HG03045 (cell line): ENCODE results near the gene ZNF579.
A peak's percentile ranks its signal among the peaks of the same experiment; 100 is the strongest.

Source experiments
- ATAC-seq: cut with Tn5 transposase; IDR thresholded peaks from one replicate; pipeline ENCODE4 v1.9.1; 2021; ENCODE audit warnings: mild to moderate bottlenecking, moderate library complexity; ENCODE audit not compliant: unreplicated experiment

Gene ZNF579

DNA sequence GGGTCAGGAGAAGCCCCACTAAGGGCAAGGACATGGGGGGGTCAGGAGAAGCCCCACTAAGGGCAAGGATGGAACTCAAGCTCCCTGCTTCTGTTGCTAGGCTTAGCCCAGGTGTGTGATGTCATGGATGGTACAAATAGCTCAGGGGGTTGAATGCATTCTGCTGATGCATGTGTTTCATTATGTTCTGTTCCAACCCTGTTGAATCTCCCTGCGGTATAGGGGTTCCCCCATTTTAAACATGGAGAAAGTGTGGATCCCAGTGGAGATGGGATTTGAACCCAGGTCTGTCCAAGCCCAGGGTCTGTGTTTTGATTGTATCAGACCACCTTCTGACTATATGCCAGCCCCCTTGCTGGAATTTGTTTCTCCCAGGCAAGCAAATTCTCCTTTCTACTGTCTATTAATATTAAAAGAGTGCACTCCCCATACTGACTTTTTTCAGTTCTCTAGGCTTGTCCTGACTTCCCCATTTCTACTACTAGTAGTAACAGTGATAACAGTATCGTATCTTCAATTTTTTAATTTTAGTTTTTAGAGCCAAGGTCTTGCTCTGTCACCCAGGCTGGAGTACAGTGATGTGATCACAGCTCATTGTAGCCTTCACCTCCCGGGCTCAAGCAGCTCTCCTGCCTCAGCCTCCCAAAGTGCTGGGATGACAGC, 31.5 kb upstream of the ZNF579 start:
- ATAC-seq, result no peak

DNA sequence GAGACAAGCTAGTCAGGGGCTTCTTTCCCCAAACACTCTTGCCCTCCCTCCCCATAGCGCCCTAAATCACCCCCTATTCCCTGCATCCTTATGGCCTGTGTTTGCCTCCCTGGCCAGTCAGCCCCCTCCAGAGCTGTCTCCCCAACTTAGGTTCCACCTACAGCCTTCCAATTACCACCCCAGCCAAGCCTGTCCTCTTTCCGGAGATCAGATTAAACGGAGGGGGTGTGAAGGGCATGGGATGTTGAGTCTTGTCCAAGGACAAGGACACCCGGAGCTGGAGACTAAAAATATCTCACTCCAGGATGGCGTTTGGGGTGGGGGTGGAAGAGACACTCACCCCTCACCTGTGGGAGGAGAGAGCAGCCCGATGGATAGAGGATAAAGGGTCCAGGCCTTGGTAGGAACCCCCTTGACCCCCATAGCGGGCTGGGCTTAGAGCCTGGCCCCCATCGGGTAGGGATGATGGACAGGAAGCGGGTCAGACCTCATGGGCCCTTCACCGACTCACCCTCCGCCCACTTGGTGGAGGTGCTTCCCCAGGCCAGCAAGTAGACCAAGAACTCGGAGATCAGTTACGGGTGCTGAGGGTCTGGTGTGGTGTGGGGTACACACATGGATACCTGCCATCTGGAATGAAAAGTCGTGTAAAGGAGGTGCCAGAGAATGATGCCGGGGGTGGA, 30.8 kb upstream of the ZNF579 start:
- no peak for ATAC-seq

DNA sequence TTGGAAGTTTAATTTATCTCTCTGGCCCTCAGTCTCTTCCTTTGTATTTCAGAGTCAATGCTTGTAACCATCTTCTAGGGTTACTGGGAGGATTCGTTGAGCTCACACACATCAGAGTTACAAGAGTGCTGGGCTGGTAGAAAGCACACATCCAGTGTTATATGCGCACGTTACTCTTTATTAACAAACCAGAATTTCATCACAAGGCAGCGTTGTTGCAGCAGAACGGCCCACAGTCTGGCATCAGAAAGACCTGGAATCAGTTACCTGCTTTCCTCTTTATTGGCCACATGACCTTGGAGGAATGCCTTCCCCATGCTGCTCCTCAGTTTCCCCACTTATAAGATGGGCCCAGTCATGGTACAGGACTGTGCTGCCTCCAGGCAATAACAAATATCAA, 28.7 kb upstream of the ZNF579 start:
- ATAC-seq, result no peak

DNA sequence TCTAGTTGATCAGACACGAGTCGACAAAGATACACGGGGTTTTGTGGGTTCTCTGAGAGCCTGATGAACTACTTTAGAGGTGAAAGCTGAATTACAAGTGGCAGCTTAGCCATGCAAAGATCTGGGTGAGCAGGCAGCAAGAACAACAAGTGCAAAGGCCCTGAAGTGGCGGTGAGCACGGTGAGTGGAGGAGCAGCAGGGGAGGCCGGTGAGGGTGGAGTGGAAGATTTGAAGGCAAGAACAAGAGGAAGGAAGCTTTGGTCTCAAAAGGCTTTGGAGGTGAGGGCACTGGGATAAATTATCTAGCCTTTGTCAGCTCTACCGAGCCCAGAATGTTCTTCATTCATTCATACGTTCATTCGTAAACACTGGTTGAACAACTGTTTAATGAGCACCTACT, 26.2 kb upstream of the ZNF579 start:
- no peak for ATAC-seq

DNA sequence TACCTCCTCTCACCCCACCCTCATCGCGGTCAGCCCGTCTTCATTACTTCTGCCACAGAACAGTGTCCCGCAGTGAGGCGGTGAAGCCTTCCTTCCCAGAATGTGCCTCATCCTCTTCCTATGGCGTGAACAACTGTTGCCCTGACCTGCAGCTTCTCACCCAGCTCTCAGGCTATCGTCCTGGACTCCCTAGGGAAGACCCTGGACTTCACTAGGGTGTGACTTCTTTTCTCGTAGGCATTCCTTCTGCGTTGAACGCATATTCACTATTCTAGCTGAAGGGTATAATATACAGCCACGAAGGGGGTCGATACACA, 25.8 kb upstream of the ZNF579 start:
- ATAC-seq, result no peak

DNA sequence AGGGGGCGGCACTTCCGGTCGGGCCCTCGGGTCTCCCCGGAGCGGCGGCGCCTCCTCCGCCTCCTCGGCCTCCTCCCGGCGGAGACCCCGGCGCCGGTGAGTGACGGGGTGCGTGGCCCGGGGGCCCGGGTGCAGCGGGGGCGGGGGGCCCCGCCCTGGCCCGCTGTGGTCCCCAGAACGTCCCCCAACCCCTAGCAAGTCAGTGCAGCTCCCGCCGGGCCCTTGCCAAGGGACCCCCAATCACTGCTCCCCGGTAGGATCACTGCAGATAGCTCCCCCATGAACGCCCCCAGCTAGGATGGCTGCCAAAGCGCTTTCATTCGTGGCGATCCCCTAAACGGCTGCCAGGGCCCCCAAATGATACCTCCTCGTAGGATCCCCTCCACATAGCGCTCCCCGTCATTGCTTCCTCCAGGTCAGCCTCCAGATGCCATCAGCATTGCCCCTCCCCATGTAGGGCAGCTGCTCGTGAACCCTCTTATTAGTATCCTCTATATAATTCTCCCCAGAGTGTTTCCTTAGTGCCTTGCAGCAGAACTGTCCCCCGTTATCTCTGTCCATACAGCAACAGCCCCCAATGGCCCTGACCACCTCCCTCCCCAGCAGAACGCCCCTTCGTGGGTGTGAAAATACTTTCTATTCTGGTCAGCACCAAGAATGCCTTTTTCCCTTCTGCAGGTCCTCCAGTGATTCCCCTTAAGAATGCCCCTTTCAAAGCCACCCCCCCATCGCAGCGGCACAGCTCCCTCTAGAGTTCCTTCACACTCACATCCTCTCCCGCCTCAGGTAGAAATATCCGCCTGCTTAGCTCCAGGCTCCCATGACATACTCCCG, 25.2 kb upstream of the ZNF579 start, which contains the start of gene ZNF865:
Gene ZNF865 (plus strand): TSS at position 11 of the 834 bp plus-strand sequence. CDS start 7,972 bp downstream, outside the sequence.
- ATAC-seq, result peak; percentile 26

DNA sequence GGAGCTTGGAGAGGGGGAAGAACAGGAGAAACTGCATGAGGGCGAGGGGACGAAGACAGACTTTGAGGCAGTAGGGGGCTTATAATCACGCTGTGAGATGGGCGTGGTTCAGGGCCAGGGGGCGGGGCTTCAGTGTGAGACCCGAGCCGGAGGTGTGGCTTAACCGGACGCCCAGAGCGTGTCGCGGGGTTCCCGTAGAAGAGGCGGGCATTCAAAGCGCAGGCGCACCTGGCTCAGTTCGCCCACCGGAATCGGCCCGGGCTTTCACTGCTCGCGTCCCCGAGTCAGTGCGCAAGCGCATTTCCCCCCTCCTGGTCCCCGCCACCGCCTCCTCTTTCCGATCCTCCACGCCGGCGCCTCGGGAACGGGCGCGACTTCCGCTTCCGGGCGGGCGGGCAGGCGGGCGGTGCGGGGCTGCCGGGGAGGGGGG, 24.6 kb upstream of the ZNF579 start:
- peak; percentile 63 for ATAC-seq

DNA sequence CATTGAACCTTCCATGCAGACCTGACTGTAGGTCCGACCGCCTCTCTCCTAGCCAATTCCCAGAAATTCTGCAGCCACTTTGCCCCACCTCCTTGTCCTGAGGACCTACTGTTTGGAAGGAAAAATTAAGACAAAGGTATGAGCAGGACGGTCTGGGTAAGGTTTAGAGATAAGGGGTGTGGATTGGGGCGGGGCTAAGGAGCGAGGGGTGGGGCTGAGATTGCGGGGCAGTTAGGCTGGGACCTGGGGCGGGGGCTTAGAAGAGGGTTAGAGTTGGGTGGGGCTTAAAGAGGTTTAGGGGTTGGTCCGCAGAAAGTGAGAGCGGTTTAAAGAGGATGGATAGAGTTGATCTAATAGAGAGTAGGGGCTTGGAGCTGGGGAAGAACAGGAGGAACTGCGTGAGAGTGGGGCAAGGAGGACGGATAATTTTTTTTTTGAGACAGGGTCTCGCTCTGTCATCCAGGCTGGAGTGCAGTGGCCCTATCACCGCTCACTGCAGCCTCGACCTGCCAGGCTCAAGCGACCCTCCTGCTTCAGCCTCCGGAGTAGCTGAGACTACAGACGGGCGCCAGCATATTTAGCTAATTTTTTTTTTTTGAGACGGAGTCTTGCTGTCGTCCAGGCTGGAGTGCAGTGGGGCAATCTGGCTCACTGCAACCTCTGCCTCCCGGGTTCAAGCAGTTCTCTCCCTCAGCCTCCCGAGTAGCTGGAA, 23.1 kb upstream of the ZNF579 start:
- no peak for ATAC-seq

DNA sequence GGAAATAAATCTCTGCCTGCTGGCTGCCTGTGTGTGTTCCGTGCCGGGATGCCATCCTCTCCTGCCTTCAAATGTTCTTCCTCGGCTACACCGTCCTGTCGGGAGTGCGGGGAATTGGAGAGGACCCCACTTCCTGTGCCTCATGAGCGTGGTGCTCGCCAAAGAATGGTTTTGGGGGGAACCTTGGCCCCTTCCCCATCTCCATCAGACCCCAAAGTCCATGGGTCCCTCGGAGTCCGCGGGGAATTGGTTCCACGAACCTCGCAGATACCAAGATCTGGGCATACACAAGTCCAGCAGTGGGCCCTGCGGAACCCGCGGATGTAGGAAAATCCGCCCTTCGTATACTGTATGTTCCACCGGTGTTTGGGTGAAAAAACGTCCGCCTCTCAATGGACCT, 22.5 kb upstream of the ZNF579 start:
- ATAC-seq, result no peak

DNA sequence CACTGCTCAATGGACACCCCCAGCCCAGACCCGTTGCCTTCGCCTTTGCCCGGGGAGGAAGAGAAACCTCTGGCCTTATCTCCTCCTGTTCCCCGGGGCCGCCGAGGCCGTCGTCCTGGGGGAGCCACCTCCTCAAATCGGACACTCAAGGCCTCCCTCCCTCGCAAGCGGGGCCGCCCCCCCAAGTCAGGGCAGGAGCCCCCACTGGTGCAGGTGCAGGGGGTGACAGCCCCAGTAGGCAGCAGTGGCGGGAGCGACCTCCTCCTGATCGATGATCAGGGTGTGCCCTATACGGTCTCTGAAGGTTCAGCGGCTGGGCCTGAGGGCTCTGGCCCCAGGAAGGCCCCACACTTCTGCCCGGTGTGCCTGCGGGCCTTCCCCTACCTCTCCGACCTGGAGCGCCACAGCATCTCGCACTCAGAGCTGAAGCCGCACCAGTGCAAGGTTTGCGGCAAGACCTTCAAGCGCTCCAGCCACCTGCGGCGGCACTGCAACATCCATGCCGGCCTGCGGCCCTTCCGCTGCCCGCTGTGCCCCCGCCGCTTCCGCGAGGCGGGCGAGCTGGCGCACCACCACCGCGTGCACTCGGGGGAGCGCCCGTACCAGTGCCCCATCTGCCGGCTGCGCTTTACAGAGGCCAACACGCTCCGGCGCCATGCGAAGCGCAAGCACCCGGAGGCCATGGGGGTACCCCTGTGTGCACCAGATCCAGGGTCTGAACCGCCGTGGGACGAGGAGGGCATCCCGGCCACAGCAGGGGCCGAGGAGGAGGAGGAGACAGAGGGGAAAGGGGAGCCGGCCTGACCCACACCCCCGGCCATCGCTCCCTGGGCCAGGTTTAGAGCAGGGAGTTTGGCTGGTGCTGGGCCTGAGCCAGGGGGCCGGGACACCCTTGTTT, 21.7 kb upstream of the ZNF579 start:
- ATAC-seq, result no peak

DNA sequence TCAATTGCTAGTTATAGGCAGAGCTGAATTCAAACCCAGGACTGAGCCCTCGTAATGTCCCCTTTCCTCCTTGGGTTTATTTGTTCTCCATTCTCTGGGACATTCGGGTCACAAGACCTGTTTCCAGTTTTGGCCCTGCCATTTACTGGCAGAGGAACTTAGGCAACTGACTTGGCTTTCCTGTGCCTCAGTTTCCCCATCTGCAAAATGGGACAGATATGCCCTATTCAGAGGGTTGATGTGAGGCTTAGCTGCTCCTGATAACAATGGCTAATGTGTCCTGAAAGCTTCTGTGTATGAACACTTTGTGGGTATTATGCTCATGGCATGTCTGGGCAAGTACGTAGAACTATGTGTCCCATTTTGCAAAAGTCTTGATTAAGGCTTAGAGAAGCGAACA, 20.4 kb upstream of the ZNF579 start:
- no peak for ATAC-seq

DNA sequence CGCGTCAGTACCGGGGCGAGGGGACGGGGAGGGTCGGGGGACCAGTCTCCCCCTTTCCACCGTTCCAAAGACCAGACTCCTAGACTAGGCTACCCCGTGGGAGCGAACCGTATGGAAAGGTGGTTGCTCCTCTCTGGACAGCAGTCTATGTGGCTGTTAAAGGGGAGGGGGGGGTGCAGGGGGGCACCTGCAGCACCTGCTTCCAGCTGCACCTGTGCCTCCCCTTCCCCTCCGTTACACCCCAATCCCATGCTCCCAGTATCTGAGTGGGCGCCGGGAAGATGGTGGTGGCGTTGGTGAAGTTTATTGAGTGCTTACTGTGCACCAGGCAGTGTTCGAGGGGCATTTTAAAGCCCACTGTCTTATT, 20.0 kb upstream of the ZNF579 start:
- no peak for ATAC-seq

DNA sequence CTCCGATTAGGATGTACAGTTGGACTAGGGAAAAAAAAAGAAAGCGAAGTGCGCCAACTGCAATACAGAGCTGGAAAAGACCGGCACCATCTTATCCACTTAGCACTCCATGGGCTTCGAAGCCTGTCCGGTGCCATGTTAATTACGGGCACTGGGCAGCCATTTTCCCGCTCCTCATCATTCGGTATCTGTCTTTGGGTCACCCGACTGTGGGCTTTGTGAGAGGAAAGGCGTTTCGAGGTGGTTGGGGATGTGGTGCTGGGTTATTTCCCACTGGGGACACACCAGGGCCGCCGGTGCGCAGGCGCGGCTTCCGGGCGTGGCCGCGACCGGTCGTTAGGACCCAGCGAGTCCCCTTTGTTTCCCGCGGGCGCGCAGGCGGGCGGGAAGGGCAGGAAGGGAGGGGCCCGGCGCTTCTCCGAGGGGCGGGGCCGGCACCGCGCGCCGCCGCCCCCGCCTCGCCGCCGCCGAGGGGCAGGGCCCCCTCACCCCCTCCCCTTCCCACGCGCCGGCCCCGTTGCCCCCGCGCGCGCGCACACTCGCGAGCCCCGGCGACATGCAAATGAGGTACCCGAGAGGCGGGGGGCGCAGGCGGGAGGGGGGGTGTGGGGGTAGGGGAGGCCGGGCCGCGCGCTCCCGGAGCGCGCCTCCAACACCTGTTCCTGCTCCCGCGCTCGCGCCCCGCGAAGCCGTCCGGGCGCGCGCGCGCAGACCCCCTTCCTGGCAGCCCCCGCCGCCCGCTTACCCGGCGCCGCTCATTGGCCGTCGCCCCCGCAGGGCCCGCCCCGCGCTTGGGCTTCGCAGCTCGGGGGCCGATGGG, 19.4 kb upstream of the ZNF579 start, which contains the start of gene ZNF524:
Gene ZNF524 (plus strand): TSS at position 447 of the 820 bp plus-strand sequence. CDS start 1,825 bp downstream, outside the sequence.
- peak; percentile 36 for ATAC-seq

DNA sequence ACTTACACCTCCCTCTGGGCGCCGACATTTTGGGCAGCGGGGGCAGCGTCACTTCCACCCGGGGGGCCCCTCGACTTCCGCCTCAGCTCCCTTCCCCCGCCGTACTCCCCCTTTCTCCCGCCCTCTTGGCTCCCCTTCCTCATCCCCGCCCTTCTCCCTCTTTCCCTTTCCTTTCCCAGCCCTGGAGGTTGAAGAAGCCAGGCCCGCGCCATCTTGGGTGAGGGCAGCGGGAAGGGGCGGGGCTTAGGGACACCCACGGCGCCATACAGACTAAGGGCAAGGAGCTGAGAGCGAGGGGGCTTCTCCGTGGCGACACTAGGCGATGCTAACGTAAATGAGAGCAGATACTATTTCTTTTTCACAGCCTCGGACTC, 18.8 kb upstream of the ZNF579 start, which contains the start of gene FIZ1:
Gene FIZ1 (minus strand): TSS at position 50 of the 374 bp plus-strand sequence. CDS start 1,652 bp downstream, outside the sequence.
- peak; percentile 45 for ATAC-seq

DNA sequence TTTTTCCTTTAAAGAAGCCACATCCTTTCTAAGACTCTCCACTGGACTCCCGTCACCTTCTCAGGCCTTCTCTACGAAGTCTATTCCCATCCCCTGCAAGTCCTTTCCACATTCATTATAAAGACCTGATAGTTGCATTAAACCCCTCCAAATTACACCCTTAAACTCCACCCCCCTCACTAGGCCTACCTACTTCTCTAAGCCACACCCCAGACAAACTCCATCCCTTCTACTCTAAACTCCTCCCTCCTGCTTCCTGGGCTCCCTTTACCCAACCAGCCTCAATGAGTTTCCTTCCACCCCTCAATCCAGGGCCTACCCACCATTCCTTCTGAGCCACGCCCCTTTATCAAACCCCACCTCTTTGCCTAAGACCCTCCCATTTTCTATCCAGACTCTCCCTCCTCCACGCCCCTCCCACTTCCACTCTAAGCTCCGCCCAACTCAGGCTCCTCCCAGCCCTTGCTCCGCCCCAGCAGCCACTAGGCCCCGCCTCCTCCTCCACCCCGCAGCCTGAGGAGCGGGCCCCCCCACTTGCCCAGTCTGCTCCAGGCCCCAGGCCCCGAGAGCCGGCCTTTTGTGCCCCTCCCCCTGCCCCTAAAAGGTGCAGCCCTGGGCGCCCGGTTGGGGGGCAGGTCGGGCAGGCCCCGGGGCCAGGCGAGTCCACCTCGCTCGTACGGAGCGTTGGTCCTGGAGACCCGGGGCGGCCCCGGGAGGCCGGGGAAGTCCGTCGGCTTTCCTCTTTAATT, 18.2 kb upstream of the ZNF579 start:
- ATAC-seq, result peak; percentile 41

DNA sequence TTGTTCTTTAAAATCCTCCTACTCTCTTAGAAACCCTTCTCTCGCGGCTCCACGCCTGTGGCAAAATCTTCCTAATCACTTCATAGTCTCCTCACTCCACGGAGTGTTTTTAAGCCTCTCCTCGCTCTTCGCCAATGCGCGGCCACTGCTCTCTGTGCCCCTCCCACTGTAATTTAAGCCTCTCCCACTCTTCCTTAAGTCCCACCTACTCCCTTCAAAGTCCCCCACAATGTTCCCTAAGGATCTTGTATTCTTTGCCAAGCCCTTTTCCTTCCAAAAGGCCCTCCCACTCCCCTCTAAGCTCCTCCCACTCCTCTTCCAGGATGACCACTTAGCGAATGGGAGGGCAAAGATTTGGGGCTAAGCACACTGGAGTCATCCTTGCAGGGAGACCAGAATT, 17.4 kb upstream of the ZNF579 start:
- no peak for ATAC-seq

DNA sequence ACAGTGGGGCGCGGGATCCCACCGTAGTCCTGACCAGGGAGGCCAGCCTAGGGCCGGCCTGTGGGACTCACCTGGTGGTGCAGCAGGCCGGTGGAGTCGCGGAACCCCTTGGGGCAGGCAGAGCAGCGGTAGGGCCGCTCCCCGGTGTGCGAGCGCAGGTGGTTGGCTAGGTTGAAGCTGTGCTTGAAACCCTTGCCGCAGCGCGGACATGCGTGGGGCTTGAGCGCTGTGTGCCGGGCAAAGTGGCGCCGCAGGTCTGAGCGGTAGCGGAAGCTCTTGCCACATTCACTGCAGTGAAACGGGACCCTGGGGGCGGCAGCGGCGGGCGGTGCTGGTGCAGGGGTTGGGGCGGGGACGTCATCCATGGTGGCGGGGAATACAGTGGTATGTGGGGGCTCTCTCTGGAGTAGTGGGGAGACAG, 16.9 kb upstream of the ZNF579 start:
- ATAC-seq, result no peak

DNA sequence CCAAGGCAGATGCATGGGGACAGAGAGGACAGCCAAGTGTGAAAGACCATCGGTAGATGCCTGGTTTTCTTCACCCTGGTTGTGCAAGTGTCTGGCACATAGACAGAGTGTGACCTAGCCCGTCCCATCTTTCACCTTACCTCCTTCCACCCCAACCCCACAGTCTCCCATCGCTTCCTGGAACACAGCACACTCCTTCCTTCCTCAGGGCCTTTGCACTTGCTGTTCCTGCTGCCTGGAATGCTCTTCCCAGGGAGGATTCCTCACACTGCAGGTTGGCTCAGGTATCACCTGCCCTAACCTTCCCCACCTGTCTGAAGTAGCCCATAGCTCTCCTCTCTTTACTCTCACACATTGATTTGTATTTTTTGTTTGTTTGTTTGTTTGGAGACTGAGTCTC, 15.7 kb upstream of the ZNF579 start:
- ATAC-seq, result no peak
